Memory B cell (primary cell): ENCODE results near the gene TNFAIP2.
"Not testable (repeated sequence)": the region's sequence is repeated elsewhere in the genome, so short reads cannot be mapped to it uniquely, and the experiment has no call there.

ENCODE experiments used
- ATAC-seq: fragments of 150-1000 bp; cut with Tn5 transposase; 2 replicates; pipeline ENCODE4 v1.10.0; 2021; ENCODE audit warnings: low read depth, mild to moderate bottlenecking, moderate library complexity
- DNase-seq, 2 donors: peaks; one replicate each; pipeline ENCODE4 v3.0.0; 2022; ENCODE audit warnings: low spot score in 2 of 2
- H3K27ac Mint-ChIP-seq: one replicate; pipeline ENCODE4 v1.8.0; 2022; ENCODE audit warnings: mild to moderate bottlenecking, moderate library complexity, mixed read lengths
- H3K27me3 Mint-ChIP-seq: one replicate; pipeline ENCODE4 v1.8.0; 2022; ENCODE audit warnings: mixed read lengths
- H3K36me3 Mint-ChIP-seq: one replicate; pipeline ENCODE4 v1.8.0; 2022; ENCODE audit warnings: mild to moderate bottlenecking, mixed read lengths
- H3K4me1 Mint-ChIP-seq: one replicate; pipeline ENCODE4 v1.8.0; 2022; ENCODE audit warnings: mixed read lengths
- H3K4me3 Mint-ChIP-seq: one replicate; pipeline ENCODE4 v1.8.0; 2022; ENCODE audit warnings: mild to moderate bottlenecking, moderate library complexity, mixed read lengths
- H3K9me3 Mint-ChIP-seq: one replicate; pipeline ENCODE4 v1.8.0; 2022; ENCODE audit warnings: mixed read lengths

The TNFAIP2 gene

GRCh38 chr14:103108749-103109207, 14.5 kb upstream of the TNFAIP2 start:
- Mint-ChIP-seq H3K4me3 (no peak overlapping the region), H3K27me3 (peaks cover 9% of the 10 kb centered on the region), H3K4me1 (peaks cover 26% of the 10 kb centered on the region), H3K36me3 (no peaks in the 10 kb centered on the region), H3K9me3 (no peaks in the 10 kb centered on the region), H3K27ac (no peak overlapping the region)
- DNase-seq (no peak), ATAC-seq (peak; percentile 43)

- DNase-seq, result no peak
- no peak for ATAC-seq
- Mint-ChIP-seq H3K9me3 (no peaks in the 10 kb centered on the region), H3K4me3 (no peak overlapping the region), H3K4me1 (peaks cover 26% of the 10 kb centered on the region), H3K27ac (no peak overlapping the region), H3K27me3 (peaks cover 9% of the 10 kb centered on the region), H3K36me3 (no peaks in the 10 kb centered on the region)
These were observed 13.5 kb upstream of the TNFAIP2 start for GRCh38 chr14:103109535-103110441.

- peak; percentile 42 for ATAC-seq
- no peak overlapping the region for H3K4me3 Mint-ChIP-seq
These were observed 12.5 kb upstream of the TNFAIP2 start for GRCh38 chr14:103110681-103111231.

GRCh38 chr14:103111232-103111868, 11.9 kb upstream of the TNFAIP2 start:
- peaks cover 5% of the 10 kb centered on the region for H3K27me3 Mint-ChIP-seq
- H3K9me3 Mint-ChIP-seq, result no peaks in the 10 kb centered on the region
- peak overlapping the region; percentile 35 for H3K27ac Mint-ChIP-seq
- DNase-seq, result no peak
- H3K4me1 Mint-ChIP-seq, result peaks cover 20% of the 10 kb centered on the region
- H3K36me3 Mint-ChIP-seq, result no peaks in the 10 kb centered on the region
- peak; percentile 50 for ATAC-seq
- no peak overlapping the region for H3K4me3 Mint-ChIP-seq

More at GRCh38 chr14:103110681-103111231, 12.5 kb upstream of the TNFAIP2 start:
- no peak for DNase-seq
- peaks cover 5% of the 10 kb centered on the region for H3K27me3 Mint-ChIP-seq
- peak overlapping the region; percentile 35 for H3K27ac Mint-ChIP-seq
- H3K9me3 Mint-ChIP-seq, result no peaks in the 10 kb centered on the region
- no peaks in the 10 kb centered on the region for H3K36me3 Mint-ChIP-seq
- H3K4me1 Mint-ChIP-seq, result peaks cover 21% of the 10 kb centered on the region

GRCh38 chr14:103112400-103113243, 10.6 kb upstream of the TNFAIP2 start:
- H3K4me1 Mint-ChIP-seq, result peaks cover 20% of the 10 kb centered on the region
- H3K9me3 Mint-ChIP-seq, result no peaks in the 10 kb centered on the region
- peaks cover 5% of the 10 kb centered on the region for H3K27me3 Mint-ChIP-seq
- DNase-seq (no peak), ATAC-seq (no peak)
- no peaks in the 10 kb centered on the region for H3K36me3 Mint-ChIP-seq
- H3K27ac Mint-ChIP-seq, result no peak overlapping the region
- H3K4me3 Mint-ChIP-seq, result no peak overlapping the region

- Mint-ChIP-seq H3K27me3 (peaks cover 5% of the 10 kb centered on the region), H3K9me3 (no peaks in the 10 kb centered on the region), H3K36me3 (no peaks in the 10 kb centered on the region), H3K4me1 (peaks cover 20% of the 10 kb centered on the region), H3K4me3 (no peak overlapping the region), H3K27ac (no peak overlapping the region)
- no peak for DNase-seq
- ATAC-seq, result no peak
These were observed 10.0 kb upstream of the TNFAIP2 start for GRCh38 chr14:103113303-103113702.

GRCh38 chr14:103113774-103114173, 9.5 kb upstream of the TNFAIP2 start:
- peaks cover 20% of the 10 kb centered on the region for H3K4me1 Mint-ChIP-seq
- ATAC-seq, result no peak

GRCh38 chr14:103115086-103115679, 8.1 kb upstream of the TNFAIP2 start:
- H3K9me3 Mint-ChIP-seq, H3K27me3 Mint-ChIP-seq, DNase-seq, H3K36me3 Mint-ChIP-seq: not testable (repeated sequence)
- H3K4me1 Mint-ChIP-seq, result peaks cover 16% of the 10 kb centered on the region
- H3K27ac Mint-ChIP-seq, result peak overlapping the region; percentile 21
- peak; percentile 61 for ATAC-seq
- H3K4me3 Mint-ChIP-seq, result peak overlapping the region; percentile 85

More at GRCh38 chr14:103113774-103114173, 9.5 kb upstream of the TNFAIP2 start:
- no peaks in the 10 kb centered on the region for H3K36me3 Mint-ChIP-seq
- no peak overlapping the region for H3K4me3 Mint-ChIP-seq
- DNase-seq, result no peak
- H3K27ac Mint-ChIP-seq, result no peak overlapping the region
- peaks cover 5% of the 10 kb centered on the region for H3K27me3 Mint-ChIP-seq
- no peaks in the 10 kb centered on the region for H3K9me3 Mint-ChIP-seq

- no peaks in the 10 kb centered on the region for H3K36me3 Mint-ChIP-seq
- no peak for ATAC-seq
- no peak for DNase-seq
- H3K27ac Mint-ChIP-seq, result no peak overlapping the region
- peaks cover 13% of the 10 kb centered on the region for H3K4me1 Mint-ChIP-seq
- peaks cover 2% of the 10 kb centered on the region for H3K27me3 Mint-ChIP-seq
- H3K4me3 Mint-ChIP-seq, result no peak overlapping the region
- no peaks in the 10 kb centered on the region for H3K9me3 Mint-ChIP-seq
These were observed 7.3 kb upstream of the TNFAIP2 start for GRCh38 chr14:103115845-103116572.

- H3K9me3 Mint-ChIP-seq, result no peaks in the 10 kb centered on the region
- no peak for ATAC-seq
- H3K4me1 Mint-ChIP-seq, result peaks cover 8% of the 10 kb centered on the region
- no peak overlapping the region for H3K27ac Mint-ChIP-seq
- H3K36me3 Mint-ChIP-seq, result no peaks in the 10 kb centered on the region
- no peak for DNase-seq
- peaks cover 4% of the 10 kb centered on the region for H3K27me3 Mint-ChIP-seq
- no peak overlapping the region for H3K4me3 Mint-ChIP-seq
These were observed 6.6 kb upstream of the TNFAIP2 start for GRCh38 chr14:103116636-103117035.

GRCh38 chr14:103117499-103117898, 5.8 kb upstream of the TNFAIP2 start:
- H3K4me3 Mint-ChIP-seq, ATAC-seq, H3K27me3 Mint-ChIP-seq, H3K36me3 Mint-ChIP-seq, DNase-seq, H3K4me1 Mint-ChIP-seq, H3K9me3 Mint-ChIP-seq, H3K27ac Mint-ChIP-seq: not testable (repeated sequence)

GRCh38 chr14:103118018-103118662, 5.1 kb upstream of the TNFAIP2 start:
- no peak overlapping the region for H3K27ac Mint-ChIP-seq
- DNase-seq (no peak), ATAC-seq (no peak)
- no peaks in the 10 kb centered on the region for H3K36me3 Mint-ChIP-seq
- peaks cover 5% of the 10 kb centered on the region for H3K4me1 Mint-ChIP-seq
- no peak overlapping the region for H3K4me3 Mint-ChIP-seq
- no peaks in the 10 kb centered on the region for H3K9me3 Mint-ChIP-seq
- H3K27me3 Mint-ChIP-seq, result peaks cover 2% of the 10 kb centered on the region
